ENCODE data around the gene PCDH15.

GRCh38 chr10:54525816-54526215 lies 275.2 kb downstream of the PCDH15 start:
- TF ChIP-seq CTCF (conservative IDR thresholded peaks at IDR 0.05; ENCODE audit: low read length), result no peak
- TF ChIP-seq EZH2phosphoT487 (IDR thresholded peaks at IDR 0.05; ENCODE audit: borderline replicate concordance), result no peak

Data from Loucy (cell line).